GM12892 (cell line): ENCODE data around the gene STXBP5L.

ENCODE experiments used
- DNase-seq: peaks from one replicate; pipeline ENCODE4 v3.0.0; 2011; ENCODE audit not compliant: insufficient read length
- FAIRE-seq: peaks from 2 replicates; lab custom pipeline; 2011; peaks lifted over from hg19 to GRCh38; lab: Jason Lieb, UNC
- POLR2A ChIP-seq: IDR thresholded peaks from 2 replicates; pipeline ENCODE4 v1.6.1; 2011; ENCODE audit warnings: low read depth, low read length, control low read depth
- POLR2AphosphoS5 ChIP-seq: IDR thresholded peaks from 2 replicates; pipeline ENCODE4 v1.6.1; 2011; ENCODE audit warnings: low read depth, low read length, control low read depth
- TAF1 ChIP-seq: IDR thresholded peaks from 2 replicates; pipeline ENCODE4 v1.6.1; 2011; ENCODE audit warnings: low read depth, mild to moderate bottlenecking, control low read depth, low read length, borderline replicate concordance

STXBP5L gene

GRCh38 chr3:120926146-120926545, 18.1 kb downstream of the STXBP5L start:
- TF ChIP-seq POLR2A (no peak), TAF1 (no peak), POLR2AphosphoS5 (no peak)
- no peak for FAIRE-seq
- DNase-seq, result no peak

- no peak for DNase-seq
- TF ChIP-seq POLR2AphosphoS5, result no peak
- TF ChIP-seq POLR2A, result no peak
- no peak for TF ChIP-seq TAF1
- FAIRE-seq, result no peak
These were observed 21.0 kb downstream of the STXBP5L start for GRCh38 chr3:120928991-120929390.

GRCh38 chr3:120931593-120931992, 23.6 kb downstream of the STXBP5L start:
- TF ChIP-seq POLR2A, result no peak
- TF ChIP-seq TAF1, result no peak
- no peak for TF ChIP-seq POLR2AphosphoS5
- no peak for FAIRE-seq

GRCh38 chr3:120956143-120956542, 48.1 kb downstream of the STXBP5L start:
- FAIRE-seq (no peak), DNase-seq (no peak)
- no peak for TF ChIP-seq POLR2AphosphoS5
- no peak for TF ChIP-seq POLR2A
- TF ChIP-seq TAF1, result no peak

More at GRCh38 chr3:120931593-120931992, 23.6 kb downstream of the STXBP5L start:
- no peak for DNase-seq

- FAIRE-seq (no peak), DNase-seq (no peak)
- no peak for TF ChIP-seq POLR2AphosphoS5
- no peak for TF ChIP-seq TAF1
- TF ChIP-seq POLR2A, result no peak
These were observed 74.8 kb downstream of the STXBP5L start for GRCh38 chr3:120982608-120983320.

GRCh38 chr3:120983321-120983665, 75.3 kb downstream of the STXBP5L start:
- no peak for FAIRE-seq
- TF ChIP-seq POLR2AphosphoS5 (no peak), TAF1 (no peak), POLR2A (no peak)

GRCh38 chr3:120983841-120984240, 75.8 kb downstream of the STXBP5L start:
- FAIRE-seq (no peak), DNase-seq (no peak)
- no peak for TF ChIP-seq POLR2AphosphoS5
- no peak for TF ChIP-seq TAF1
- TF ChIP-seq POLR2A, result no peak

More at GRCh38 chr3:120983321-120983665, 75.3 kb downstream of the STXBP5L start:
- DNase-seq, result no peak

- FAIRE-seq (no peak), DNase-seq (no peak)
- TF ChIP-seq POLR2AphosphoS5 (no peak), TAF1 (no peak)
These were observed 77.2 kb downstream of the STXBP5L start for GRCh38 chr3:120985242-120985641.

GRCh38 chr3:120988994-120989393, 81.0 kb downstream of the STXBP5L start:
- FAIRE-seq (no peak), DNase-seq (no peak)
- TF ChIP-seq TAF1 (no peak), POLR2A (no peak), POLR2AphosphoS5 (no peak)

- TF ChIP-seq TAF1, result no peak
- no peak for TF ChIP-seq POLR2A
- no peak for TF ChIP-seq POLR2AphosphoS5
- DNase-seq (no peak), FAIRE-seq (no peak)
These were observed 110.9 kb downstream of the STXBP5L start for GRCh38 chr3:121018917-121019321.

- no peak for DNase-seq
These were observed 155.6 kb downstream of the STXBP5L start for GRCh38 chr3:121063628-121064027.

GRCh38 chr3:121064121-121064520, 156.1 kb downstream of the STXBP5L start:
- no peak for FAIRE-seq

More at GRCh38 chr3:121063628-121064027, 155.6 kb downstream of the STXBP5L start:
- TF ChIP-seq POLR2AphosphoS5 (no peak), POLR2A (no peak), TAF1 (no peak)
- no peak for FAIRE-seq

More at GRCh38 chr3:121064121-121064520, 156.1 kb downstream of the STXBP5L start:
- no peak for TF ChIP-seq TAF1
- no peak for TF ChIP-seq POLR2A
- no peak for TF ChIP-seq POLR2AphosphoS5
- DNase-seq, result no peak
